Mononuclear cell (primary cell): ENCODE results near the gene DAG1. TPM values are rescaled to one million over a fixed set of nuclear protein-coding genes. Genes with fewer than 3 reads are reported as not detected.

Experiments
- H3K27me3 ChIP-seq: 2 replicates; pipeline ENCODE4 v1.6.0; 2011; ENCODE audit warnings: low read length, control low read depth; ENCODE audit not compliant: insufficient read depth
- H3K4me1 ChIP-seq: 2 replicates; pipeline ENCODE4 v1.5.1; 2011; ENCODE audit warnings: mild to moderate bottlenecking, low read length, control low read depth; ENCODE audit not compliant: insufficient read depth
- H3K4me3 ChIP-seq: 2 replicates; pipeline ENCODE4 v1.5.1; 2011; ENCODE audit warnings: mild to moderate bottlenecking, low read length, moderate library complexity
- H3K9me3 ChIP-seq: 2 replicates; pipeline ENCODE4 v1.5.1; 2011; ENCODE audit warnings: low read depth, mild to moderate bottlenecking, control low read depth, low read length
- total RNA-seq: library from RNA; depleted of rRNA; stranded (reverse); fragments of >200 nt; gene quantifications from one replicate; pipeline ENCODE4 v1.2.3, GENCODE V29; 2012

The DAG1 gene
- total RNA-seq: 9.4 TPM

DNA sequence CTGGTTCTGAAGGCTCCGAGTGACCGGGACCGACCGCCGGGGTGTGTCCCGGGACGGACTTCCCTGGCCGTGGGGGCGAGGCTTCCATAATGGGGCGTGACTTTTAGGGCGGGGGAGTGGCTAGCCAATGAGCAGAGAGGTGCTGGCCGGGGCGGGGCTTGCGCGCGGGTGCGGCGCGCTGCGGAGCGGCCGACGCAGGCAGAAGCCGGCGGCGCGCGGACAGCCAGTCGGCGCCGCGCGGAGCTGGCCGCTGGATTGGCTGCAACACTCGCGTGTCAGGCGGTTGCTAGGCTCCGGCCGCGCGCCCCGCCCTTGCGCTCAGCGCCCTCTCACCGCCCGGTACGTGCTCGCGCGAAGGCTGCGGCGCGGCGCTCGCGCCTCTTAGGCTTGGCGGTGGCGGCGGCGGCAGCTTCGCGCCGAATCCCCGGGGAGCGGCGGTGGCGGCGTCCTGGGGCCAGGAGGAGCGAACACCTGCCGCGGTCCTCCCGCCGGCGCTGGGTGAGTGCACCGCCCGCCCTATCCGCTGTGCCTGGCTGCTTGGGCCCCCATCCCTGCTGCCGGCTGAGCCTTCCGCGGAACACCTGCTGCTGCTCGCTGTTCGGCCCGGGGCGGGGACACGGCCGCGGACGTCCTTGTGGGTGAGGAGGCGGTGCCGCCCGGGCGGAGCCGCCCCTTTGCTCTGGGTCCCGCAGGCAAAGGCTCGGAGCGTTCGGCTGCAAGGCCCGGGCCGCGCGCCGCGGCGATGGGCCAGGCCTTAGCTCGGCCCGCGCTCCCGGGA, at the start of gene DAG1:
TSS of gene DAG1 (plus strand) at position 332 of the 778 bp plus-strand sequence. CDS start 40,268 bp downstream, outside the sequence.
- H3K4me3 ChIP-seq: peak within 1 kb of the TSS; percentile 63
- peaks cover 30% of the 10 kb centered on the region for H3K4me1 ChIP-seq
- no peaks in the 10 kb centered on the region for H3K27me3 ChIP-seq
- no peaks in the 10 kb centered on the region for H3K9me3 ChIP-seq

DNA sequence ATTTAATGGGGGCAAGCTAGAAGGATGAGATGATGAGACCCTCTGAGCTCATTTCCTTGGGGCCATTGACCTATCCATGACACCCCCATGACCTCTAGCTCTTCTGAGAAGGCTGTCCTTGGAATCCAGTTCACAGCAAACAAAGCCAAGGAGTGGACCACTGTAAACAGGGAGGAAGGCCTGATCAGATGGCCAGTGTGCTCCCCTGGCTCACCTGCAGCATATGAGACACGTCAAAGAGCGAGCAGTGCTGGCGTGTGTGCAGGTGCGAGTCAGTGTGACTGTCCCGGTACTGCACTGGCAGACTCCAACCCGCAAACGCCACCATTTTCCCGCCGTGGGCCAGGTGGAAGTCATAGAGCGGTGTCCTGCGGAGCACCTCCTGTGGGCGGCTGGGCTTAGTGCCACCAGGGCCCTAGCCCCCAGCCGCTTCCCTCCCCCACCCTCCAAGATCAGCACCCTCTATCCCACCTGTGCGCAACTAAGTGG, 48.1 kb upstream of the DAG1 start:
- Histone ChIP-seq H3K4me1 (peaks cover 29% of the 10 kb centered on the region), H3K27me3 (no peaks in the 10 kb centered on the region), H3K9me3 (no peaks in the 10 kb centered on the region), H3K4me3 (no peak overlapping the region)

DNA sequence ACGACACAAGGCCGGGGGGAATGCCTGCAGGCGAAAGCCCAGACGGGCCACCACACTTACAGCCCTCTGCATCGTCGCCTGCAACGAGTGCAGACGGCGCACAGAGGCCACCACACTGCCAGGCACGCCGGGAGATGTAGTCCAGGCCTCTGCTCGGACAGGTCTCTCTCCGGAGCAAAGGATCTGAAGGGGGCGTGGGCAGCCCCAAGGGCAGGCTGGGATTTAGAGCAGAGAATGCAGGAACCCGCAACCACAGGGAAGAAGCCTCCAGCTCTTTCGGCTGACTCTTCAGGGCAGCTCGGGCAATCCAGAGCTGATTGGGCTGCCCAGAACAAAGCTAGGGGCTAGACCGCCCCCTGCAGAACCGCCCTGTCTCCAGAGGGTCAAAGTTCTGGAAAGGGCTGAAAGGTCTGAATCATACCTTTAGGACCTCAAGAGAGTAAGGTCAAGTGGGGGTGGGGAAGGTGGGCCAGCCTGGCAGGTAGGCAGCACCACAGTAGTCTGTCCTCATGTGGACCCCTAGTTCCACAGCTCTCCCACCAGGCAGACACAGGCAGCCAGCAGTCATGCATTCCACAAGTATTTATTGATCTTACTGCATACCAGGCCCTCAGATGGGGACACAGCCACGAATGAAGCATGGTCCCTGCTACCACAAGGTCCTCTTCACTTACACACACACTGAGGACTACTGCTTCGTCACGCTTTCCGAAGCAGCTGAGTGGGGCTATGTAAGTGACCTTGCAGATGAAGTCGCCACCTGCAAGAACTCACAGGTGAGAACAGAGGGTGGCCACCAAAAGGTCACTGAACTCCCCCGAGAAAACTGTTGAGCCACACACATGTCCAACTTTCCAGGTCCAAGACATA, 47.5 kb upstream of the DAG1 start, which contains the start of gene AMT:
TSS of gene AMT (minus strand) at position 95 of the 870 bp plus-strand sequence. CDS start at position 72, 23 bp downstream.
- Histone ChIP-seq H3K9me3 (no peaks in the 10 kb centered on the region), H3K4me1 (peaks cover 22% of the 10 kb centered on the region), H3K27me3 (no peaks in the 10 kb centered on the region), H3K4me3 (no peak within 1 kb of the TSS)

- Histone ChIP-seq H3K27me3 (no peaks in the 10 kb centered on the region), H3K4me1 (peaks cover 28% of the 10 kb centered on the region), H3K9me3 (no peaks in the 10 kb centered on the region), H3K4me3 (no peak overlapping the region)
Observed at GRCh38 chr3:49424816-49425215, 45.3 kb upstream of the DAG1 start.

DNA sequence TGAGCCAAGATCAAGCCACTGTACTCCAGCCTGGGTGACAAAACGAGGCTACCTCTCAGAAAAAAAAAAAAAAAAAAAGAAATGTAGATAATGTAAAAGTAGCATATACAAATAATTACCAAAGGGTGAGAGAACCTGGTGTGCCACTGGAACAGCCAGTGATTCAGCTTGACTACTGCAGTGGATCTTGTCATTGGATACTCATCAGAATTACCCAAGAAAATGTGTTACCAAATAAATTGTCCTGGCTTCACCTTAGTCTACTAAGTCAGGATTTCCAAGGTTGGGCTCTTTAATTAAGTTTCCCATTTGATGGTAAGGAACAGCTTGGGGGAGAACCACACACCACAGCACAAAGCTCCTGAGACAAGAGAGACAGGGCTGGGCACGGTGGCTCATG, 42.5 kb upstream of the DAG1 start:
- Histone ChIP-seq H3K4me3 (no peak overlapping the region), H3K9me3 (no peaks in the 10 kb centered on the region), H3K27me3 (no peaks in the 10 kb centered on the region), H3K4me1 (peaks cover 19% of the 10 kb centered on the region)

DNA sequence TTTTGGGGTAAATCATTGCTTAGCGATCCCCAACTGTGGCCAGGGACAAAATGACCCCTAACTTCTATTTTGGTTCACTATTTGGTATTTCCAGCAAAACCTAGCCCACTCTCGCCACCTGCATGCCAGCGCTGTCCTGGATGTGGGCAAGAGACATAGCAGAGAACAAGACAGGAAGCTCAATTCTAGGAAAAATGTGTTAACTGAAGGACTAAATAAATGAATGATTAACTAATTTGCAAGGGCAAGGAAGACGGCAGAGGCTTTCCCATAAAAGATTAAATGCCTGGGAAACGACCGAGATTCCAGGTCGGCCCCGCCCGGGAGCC, 41.4 kb upstream of the DAG1 start:
- no peaks in the 10 kb centered on the region for H3K27me3 ChIP-seq
- H3K4me3 ChIP-seq: peak overlapping the region; percentile 54

DNA sequence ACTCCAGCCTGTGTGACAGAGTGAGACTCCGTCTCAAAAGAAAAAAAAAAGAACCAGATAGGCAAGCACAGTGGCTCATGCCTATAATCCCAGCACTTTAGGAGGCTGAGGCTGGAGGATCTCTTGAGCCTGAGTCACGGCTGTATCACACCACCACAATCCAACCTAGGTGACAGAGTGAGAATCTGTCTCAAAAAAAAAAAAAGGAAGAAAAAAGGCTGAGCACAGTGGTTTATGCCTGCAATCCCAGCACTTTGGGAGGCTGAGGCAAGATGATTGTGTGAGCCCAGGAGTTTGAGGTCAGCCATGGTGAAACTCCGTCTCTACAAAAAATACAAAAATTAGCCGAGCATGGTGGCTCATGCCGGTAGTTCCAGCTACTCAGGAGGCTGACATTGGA, 35.3 kb upstream of the DAG1 start:
- no peaks in the 10 kb centered on the region for H3K9me3 ChIP-seq

More for the DNA sequence above, 41.4 kb upstream of the DAG1 start:
- H3K9me3 ChIP-seq: no peaks in the 10 kb centered on the region
- peaks cover 16% of the 10 kb centered on the region for H3K4me1 ChIP-seq

GRCh38 chr3:49445391-49445790, 24.7 kb upstream of the DAG1 start:
- H3K4me3 ChIP-seq: no peak overlapping the region
- H3K4me1 ChIP-seq: peaks cover 44% of the 10 kb centered on the region
- H3K9me3 ChIP-seq: no peaks in the 10 kb centered on the region
- no peaks in the 10 kb centered on the region for H3K27me3 ChIP-seq

More for the DNA sequence above, 35.3 kb upstream of the DAG1 start:
- H3K4me1 ChIP-seq: peaks cover 3% of the 10 kb centered on the region
- no peak overlapping the region for H3K4me3 ChIP-seq
- H3K27me3 ChIP-seq: no peaks in the 10 kb centered on the region

- Histone ChIP-seq H3K27me3 (no peaks in the 10 kb centered on the region), H3K9me3 (no peaks in the 10 kb centered on the region), H3K4me1 (peaks cover 5% of the 10 kb centered on the region), H3K4me3 (no peak overlapping the region)
Observed at GRCh38 chr3:49453621-49454020, 16.4 kb upstream of the DAG1 start.

DNA sequence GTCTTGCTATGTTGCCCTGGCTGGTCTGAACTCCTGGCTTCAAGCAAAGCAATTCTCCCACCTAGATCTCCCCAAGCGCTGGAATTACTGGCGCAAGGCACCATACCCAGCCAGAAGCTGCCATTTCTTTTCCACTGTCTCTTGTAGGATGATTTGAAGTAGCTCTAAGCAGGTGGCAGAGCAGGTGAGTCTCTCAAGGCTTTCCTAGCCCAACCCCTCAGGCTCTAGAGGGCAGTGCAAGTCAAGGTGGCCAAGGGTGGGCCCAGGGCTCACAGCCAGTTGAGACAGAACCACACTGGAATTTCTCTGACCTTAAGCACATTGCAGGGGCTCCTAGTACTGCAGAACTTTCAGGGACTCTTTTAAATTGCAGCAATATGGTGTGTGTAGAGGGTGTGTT, 15.6 kb upstream of the DAG1 start:
- H3K4me3 ChIP-seq: no peak overlapping the region
- H3K4me1 ChIP-seq: no peaks in the 10 kb centered on the region
- no peaks in the 10 kb centered on the region for H3K27me3 ChIP-seq
- no peaks in the 10 kb centered on the region for H3K9me3 ChIP-seq

DNA sequence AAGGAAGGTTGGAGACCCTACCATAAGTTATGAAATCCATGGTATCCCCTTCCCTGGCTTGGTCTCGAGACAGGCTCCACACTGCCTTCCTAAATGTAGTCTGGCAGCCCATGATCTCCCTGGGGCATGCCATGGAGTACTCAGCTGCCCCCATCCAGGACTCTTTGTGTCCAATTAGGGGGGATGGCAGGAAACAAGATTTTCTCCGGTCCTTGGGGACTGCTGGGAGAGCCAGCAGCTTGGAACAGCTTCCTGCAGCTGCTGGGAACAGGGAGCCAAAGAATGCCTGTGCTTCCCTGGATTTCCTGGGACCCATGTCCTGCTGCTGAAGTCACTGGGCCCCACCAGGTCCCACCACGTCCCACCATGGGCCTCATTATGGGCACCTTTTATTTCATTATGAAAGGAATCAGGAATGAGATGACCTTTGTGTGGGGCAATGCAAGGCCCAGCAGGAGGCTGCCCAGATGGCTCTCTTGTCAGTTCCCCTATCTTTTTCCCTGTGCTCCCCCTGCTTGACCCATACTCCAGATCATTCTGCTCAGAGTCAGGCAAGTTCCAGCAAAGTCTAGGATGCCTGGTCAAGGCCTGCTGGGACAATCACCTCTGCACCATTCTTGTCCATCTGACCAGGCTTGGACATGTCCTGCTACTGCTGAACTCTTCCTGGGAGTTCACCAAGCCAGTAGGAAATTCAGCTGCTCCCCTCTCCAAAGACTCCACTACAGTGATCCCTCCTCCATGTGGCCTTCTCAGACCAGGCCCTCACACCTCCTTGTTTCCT, 15.0 kb upstream of the DAG1 start:
- H3K27me3 ChIP-seq: no peaks in the 10 kb centered on the region
- no peaks in the 10 kb centered on the region for H3K9me3 ChIP-seq
- no peaks in the 10 kb centered on the region for H3K4me1 ChIP-seq
- no peak overlapping the region for H3K4me3 ChIP-seq

DNA sequence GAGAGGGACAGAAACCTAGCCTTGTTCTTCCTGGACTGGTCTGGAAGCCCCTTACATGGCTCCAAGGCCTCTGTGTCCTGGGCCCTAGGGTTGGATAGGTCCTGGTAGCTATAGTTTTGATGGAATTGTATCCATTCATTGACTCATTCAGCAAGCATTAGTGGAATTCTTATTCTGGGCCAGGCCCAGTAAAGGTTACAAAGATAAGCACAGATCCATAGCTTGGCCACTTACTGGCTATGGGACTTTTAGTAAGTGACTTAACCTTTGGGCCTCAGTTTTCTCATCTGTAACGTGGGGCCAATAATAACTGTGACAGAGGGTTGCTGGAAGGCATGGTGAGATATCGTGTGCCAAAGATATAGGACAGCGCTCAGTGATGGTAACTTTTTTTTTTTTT, 13.6 kb upstream of the DAG1 start:
- no peaks in the 10 kb centered on the region for H3K4me1 ChIP-seq
- H3K9me3 ChIP-seq: no peaks in the 10 kb centered on the region
- H3K4me3 ChIP-seq: no peak overlapping the region
- H3K27me3 ChIP-seq: no peaks in the 10 kb centered on the region

DNA sequence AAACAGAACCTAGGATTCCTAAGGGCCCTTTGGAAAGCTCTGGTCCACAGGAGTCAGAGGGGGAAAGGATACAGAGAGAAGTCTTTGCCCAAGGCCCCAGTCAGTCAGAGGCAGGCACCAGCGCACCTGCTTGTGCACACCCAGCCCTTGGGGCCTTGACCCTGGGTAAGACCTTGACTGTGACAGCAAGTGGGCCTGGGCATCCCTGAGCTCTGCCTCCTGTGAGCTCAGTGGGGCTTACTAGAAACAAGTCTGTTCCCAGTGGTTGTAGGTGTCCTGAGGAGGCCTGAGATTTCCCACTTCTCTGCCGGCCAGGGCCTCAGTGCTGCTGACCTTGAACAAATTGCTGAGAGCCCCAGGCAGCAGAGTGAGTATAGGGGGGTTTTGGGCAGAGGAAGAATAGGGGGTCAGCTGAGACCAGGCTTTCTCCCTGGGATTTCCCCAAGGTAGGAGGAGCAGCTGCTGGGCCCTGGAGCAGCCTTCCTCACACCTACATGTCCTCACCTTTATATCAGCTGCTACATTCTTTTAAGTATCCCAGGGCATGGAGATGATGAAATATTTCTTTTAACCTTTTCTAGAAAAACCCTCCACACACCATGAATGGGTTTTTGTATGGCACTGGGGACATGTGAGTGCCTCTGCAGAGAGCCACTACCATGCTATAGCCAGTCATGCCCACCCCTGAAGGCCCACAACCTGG, 9.7 kb upstream of the DAG1 start:
- Histone ChIP-seq H3K4me3 (no peak overlapping the region), H3K4me1 (peaks cover under 1% of the 10 kb centered on the region)

GRCh38 chr3:49460956-49461355, 9.1 kb upstream of the DAG1 start:
- H3K9me3 ChIP-seq: no peaks in the 10 kb centered on the region
- no peaks in the 10 kb centered on the region for H3K27me3 ChIP-seq
- peaks cover 4% of the 10 kb centered on the region for H3K4me1 ChIP-seq
- H3K4me3 ChIP-seq: no peak overlapping the region

More for the DNA sequence above, 9.7 kb upstream of the DAG1 start:
- Histone ChIP-seq H3K27me3 (no peaks in the 10 kb centered on the region), H3K9me3 (no peaks in the 10 kb centered on the region)
